NT2/D1 (cell line): ENCODE data around the gene DQX1.

Source experiments
- SUZ12 ChIP-seq: IDR thresholded peaks from 2 replicates; pipeline ENCODE4 v1.6.1; 2011; ENCODE audit not compliant: insufficient read length, insufficient read depth; ENCODE audit errors: extremely low read depth
- YY1 ChIP-seq: IDR thresholded peaks from 2 replicates; pipeline ENCODE4 v1.6.1; 2011; ENCODE audit not compliant: insufficient read length, insufficient read depth

GRCh38 chr2:74548285-74548899, 22.4 kb upstream of the DQX1 start:
- TF ChIP-seq YY1 (no peak), SUZ12 (no peak)
